A549 treated with RU486 at 1 μM for 4 hours (cell line): ENCODE measurements around the gene MFSD2A. TPM values are rescaled to one million over a fixed set of nuclear protein-coding genes. Genes with fewer than 3 reads are reported as not detected.

Source experiments
- total RNA-seq: library from RNA; stranded (reverse); fragments of 200-300 nt; extraction: Qiagen RNA extraction; gene quantifications from 5 replicates; pipeline ENCODE4 v1.2.3, GENCODE V29; 2022; ENCODE audit warnings: low read depth

MFSD2A gene
- 4.1 to 4.8 TPM (median 4.5 TPM) in 5 replicates for total RNA-seq

GRCh38 chr1:39954870-39955546 is at the start of gene MFSD2A:
TSS of gene MFSD2A (plus strand) at chr1:39955145. CDS start at chr1:39955293, 148 bp downstream.

Other genes with a start within 250 kb of the MFSD2A start
- gene PPIE, start 216.3 kb upstream of the MFSD2A start, total RNA-seq: 38.2 to 40.2 TPM (median 39.7 TPM) in 5 replicates
- 0.32 to 0.60 TPM (median 0.52 TPM) in 5 replicates for gene OXCT2, start 183.8 kb upstream of the MFSD2A start, total RNA-seq
- 3.1 to 4.8 TPM (median 4.3 TPM) in 5 replicates for gene BMP8B, start 166.3 kb upstream of the MFSD2A start, total RNA-seq
- 14.4 to 18.9 TPM (median 17.0 TPM) in 5 replicates for gene TRIT1, start 71.6 kb upstream of the MFSD2A start, total RNA-seq
- 0.79 to 1.6 TPM (median 1.3 TPM) in 5 replicates for gene MYCL, start 53.2 kb upstream of the MFSD2A start, total RNA-seq
- gene CAP1, start 85.6 kb downstream of the MFSD2A start, total RNA-seq: 216 to 273 TPM (median 223 TPM) in 5 replicates
- 61.6 to 76.6 TPM (median 66.8 TPM) in 5 replicates for gene PPT1, start 142.1 kb downstream of the MFSD2A start, total RNA-seq
- gene RLF, start 206.2 kb downstream of the MFSD2A start, total RNA-seq: 3.2 to 6.3 TPM (median 5.7 TPM) in 5 replicates